Ishikawa (cell line): Measurements from ENCODE around the gene NF1.

Source experiments
- CEBPB ChIP-seq: IDR thresholded peaks from 2 replicates; pipeline ENCODE4 v1.6.1; 2012
- CREB1 ChIP-seq: IDR thresholded peaks from 2 replicates; pipeline ENCODE4 v1.6.1; 2012; ENCODE audit warnings: low read depth
- EP300 ChIP-seq: IDR thresholded peaks from 2 replicates; pipeline ENCODE4 v1.6.1; 2012; ENCODE audit warnings: borderline replicate concordance
- NFIC ChIP-seq: IDR thresholded peaks from 2 replicates; pipeline ENCODE4 v1.6.1; 2012
- RAD21 ChIP-seq: IDR thresholded peaks from 2 replicates; pipeline ENCODE4 v1.6.1; 2012; ENCODE audit warnings: low read depth
- TAF1 ChIP-seq: IDR thresholded peaks from 2 replicates; pipeline ENCODE4 v1.6.1; 2012; ENCODE audit warnings: low read depth, mild to moderate bottlenecking
- TCF12 ChIP-seq: IDR thresholded peaks from 2 replicates; pipeline ENCODE4 v1.6.1; 2012; ENCODE audit warnings: low read depth
- TEAD4 ChIP-seq: IDR thresholded peaks from 2 replicates; pipeline ENCODE4 v1.6.1; 2012
- YY1 ChIP-seq: IDR thresholded peaks from 2 replicates; pipeline ENCODE4 v1.6.1; 2012; ENCODE audit warnings: low read depth
- TF ChIP-seq, protein P1 (sequence below): IDR thresholded peaks from 2 replicates; pipeline ENCODE4 v1.6.1; 2012; ENCODE audit warnings: low read depth, mild to moderate bottlenecking
- TF ChIP-seq, protein P2 (sequence below): IDR thresholded peaks from 2 replicates; pipeline ENCODE4 v1.6.1; 2012
- TF ChIP-seq, protein P3 (sequence below): IDR thresholded peaks from 2 replicates; pipeline ENCODE4 v1.6.1; 2012

DNA sequence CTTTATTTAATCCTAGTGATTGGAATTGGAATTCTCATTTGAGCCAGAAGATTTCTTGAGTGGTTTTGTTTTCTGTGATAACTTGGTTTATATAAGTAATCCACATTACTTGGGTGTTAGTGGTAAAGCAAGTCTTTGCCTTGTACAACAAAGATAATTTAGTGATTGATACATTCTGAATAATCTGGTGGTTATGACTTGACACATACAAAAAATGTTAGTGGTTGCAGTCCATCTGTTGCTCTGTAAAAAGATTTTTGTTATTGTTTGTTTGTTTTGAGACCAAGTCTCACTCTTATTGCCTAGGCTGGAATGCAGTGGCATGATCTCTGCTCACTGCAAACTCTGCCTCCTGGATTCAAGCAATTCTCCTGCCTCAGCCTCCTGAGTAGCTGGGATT is 189.1 kb downstream of the NF1 start:
- TF ChIP-seq, protein P1, sequence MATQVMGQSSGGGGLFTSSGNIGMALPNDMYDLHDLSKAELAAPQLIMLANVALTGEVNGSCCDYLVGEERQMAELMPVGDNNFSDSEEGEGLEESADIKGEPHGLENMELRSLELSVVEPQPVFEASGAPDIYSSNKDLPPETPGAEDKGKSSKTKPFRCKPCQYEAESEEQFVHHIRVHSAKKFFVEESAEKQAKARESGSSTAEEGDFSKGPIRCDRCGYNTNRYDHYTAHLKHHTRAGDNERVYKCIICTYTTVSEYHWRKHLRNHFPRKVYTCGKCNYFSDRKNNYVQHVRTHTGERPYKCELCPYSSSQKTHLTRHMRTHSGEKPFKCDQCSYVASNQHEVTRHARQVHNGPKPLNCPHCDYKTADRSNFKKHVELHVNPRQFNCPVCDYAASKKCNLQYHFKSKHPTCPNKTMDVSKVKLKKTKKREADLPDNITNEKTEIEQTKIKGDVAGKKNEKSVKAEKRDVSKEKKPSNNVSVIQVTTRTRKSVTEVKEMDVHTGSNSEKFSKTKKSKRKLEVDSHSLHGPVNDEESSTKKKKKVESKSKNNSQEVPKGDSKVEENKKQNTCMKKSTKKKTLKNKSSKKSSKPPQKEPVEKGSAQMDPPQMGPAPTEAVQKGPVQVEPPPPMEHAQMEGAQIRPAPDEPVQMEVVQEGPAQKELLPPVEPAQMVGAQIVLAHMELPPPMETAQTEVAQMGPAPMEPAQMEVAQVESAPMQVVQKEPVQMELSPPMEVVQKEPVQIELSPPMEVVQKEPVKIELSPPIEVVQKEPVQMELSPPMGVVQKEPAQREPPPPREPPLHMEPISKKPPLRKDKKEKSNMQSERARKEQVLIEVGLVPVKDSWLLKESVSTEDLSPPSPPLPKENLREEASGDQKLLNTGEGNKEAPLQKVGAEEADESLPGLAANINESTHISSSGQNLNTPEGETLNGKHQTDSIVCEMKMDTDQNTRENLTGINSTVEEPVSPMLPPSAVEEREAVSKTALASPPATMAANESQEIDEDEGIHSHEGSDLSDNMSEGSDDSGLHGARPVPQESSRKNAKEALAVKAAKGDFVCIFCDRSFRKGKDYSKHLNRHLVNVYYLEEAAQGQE = no peak
- TF ChIP-seq CREB1 (no peak), EP300 (no peak), TCF12 (no peak), TAF1 (no peak), CEBPB (no peak), RAD21 (no peak), NFIC (no peak), YY1 (no peak), TEAD4 (no peak)
- TF ChIP-seq, protein P2, sequence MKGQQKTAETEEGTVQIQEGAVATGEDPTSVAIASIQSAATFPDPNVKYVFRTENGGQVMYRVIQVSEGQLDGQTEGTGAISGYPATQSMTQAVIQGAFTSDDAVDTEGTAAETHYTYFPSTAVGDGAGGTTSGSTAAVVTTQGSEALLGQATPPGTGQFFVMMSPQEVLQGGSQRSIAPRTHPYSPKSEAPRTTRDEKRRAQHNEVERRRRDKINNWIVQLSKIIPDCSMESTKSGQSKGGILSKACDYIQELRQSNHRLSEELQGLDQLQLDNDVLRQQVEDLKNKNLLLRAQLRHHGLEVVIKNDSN = no peak
- TF ChIP-seq, protein P3, sequence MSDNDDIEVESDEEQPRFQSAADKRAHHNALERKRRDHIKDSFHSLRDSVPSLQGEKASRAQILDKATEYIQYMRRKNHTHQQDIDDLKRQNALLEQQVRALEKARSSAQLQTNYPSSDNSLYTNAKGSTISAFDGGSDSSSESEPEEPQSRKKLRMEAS = no peak
